Measurements from ENCODE around the gene NOP9. TPM values are rescaled to one million over a fixed set of nuclear protein-coding genes. Genes with fewer than 3 reads are reported as not detected.
A peak's percentile ranks its signal among the peaks of the same experiment; 100 is the strongest.
"Not testable (repeated sequence)": the region's sequence is repeated elsewhere in the genome, so short reads cannot be mapped to it uniquely, and the experiment has no call there.

Gene NOP9
- total RNA-seq, 1 donor from 2014 or later, result 23.2 TPM

DNA sequence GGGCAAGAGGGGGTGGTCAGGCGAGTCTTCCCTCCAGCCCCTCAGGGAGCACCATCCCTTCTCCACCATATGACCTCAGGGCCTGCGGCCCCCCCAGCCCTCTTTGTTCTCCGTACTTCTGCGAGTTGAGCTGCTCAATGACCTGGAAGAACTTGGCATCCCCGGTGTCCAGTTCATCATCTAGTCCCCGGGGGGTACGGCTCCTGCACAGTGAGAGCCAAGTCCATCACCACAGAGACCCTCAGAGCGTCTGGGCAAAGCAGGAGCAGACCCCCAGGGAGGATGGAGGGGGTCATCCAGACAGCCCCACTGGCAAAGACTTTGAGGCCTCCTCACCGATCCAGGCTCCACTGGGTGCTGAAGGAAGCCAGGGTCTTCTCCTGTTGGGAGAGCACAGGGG lies 26.3 kb downstream of the NOP9 start:
- Histone ChIP-seq H3K36me3 (ENCODE audit: control insufficient read depth, insufficient read depth, low read length) (no peaks in the 10 kb centered on the region), H3K27me3 (ENCODE audit: control insufficient read depth, insufficient read depth, low read length) (no peaks in the 10 kb centered on the region), H3K4me3 (ENCODE audit: low read depth, low read length) (no peak overlapping the region)
- no peak for TF ChIP-seq CTCF (IDR thresholded peaks at IDR 0.05; ENCODE audit: insufficient read depth, low read length, severe bottlenecking)
- no peak for FAIRE-seq
- no peak for DNase-seq (ENCODE audit: low read depth)

GRCh38 chr14:24327303-24327702 lies 27.7 kb downstream of the NOP9 start:
- no peak for TF ChIP-seq CTCF (IDR thresholded peaks at IDR 0.05; ENCODE audit: insufficient read depth, low read length, severe bottlenecking)

DNA sequence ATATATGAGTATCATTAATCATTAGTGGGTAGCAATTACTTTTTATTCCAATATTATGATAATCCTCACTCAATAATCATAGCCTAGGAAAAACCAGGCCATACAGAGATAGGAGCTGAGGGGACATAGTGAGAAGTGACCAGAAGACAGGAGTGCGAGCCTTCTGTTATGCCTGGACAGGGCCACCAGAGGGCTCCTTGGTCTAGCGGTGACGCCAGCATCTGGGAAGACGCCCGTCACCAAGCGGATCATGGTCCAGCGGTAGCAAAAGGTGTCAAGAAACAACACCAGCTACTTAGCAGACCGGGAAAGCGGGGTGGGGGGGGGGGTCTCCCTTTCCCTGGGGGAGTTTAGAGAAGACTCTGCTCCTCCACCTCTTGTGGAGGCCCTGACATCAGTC lies 28.3 kb downstream of the NOP9 start:
- H3K36me3 ChIP-seq (ENCODE audit: control insufficient read depth, insufficient read depth, low read length); H3K4me3 ChIP-seq (ENCODE audit: low read depth, low read length); H3K27me3 ChIP-seq (ENCODE audit: control insufficient read depth, insufficient read depth, low read length); DNase-seq (ENCODE audit: low read depth); FAIRE-seq: not testable (repeated sequence)
- TF ChIP-seq CTCF (IDR thresholded peaks at IDR 0.05; ENCODE audit: insufficient read depth, low read length, severe bottlenecking), result peak; percentile 44

More at GRCh38 chr14:24327303-24327702, 27.7 kb downstream of the NOP9 start:
- Histone ChIP-seq H3K27me3 (ENCODE audit: control insufficient read depth, insufficient read depth, low read length) (no peaks in the 10 kb centered on the region), H3K36me3 (ENCODE audit: control insufficient read depth, insufficient read depth, low read length) (no peaks in the 10 kb centered on the region), H3K4me3 (ENCODE audit: low read depth, low read length) (no peak overlapping the region)
- no peak for DNase-seq (ENCODE audit: low read depth)
- no peak for FAIRE-seq

- H3K36me3 ChIP-seq (ENCODE audit: control insufficient read depth, insufficient read depth, low read length), result no peaks in the 10 kb centered on the region
- H3K4me3 ChIP-seq (ENCODE audit: low read depth, low read length), result no peak overlapping the region
- no peak for DNase-seq (ENCODE audit: low read depth)
- H3K27me3 ChIP-seq (ENCODE audit: control insufficient read depth, insufficient read depth, low read length), result no peaks in the 10 kb centered on the region
- no peak for FAIRE-seq
- no peak for TF ChIP-seq CTCF (IDR thresholded peaks at IDR 0.05; ENCODE audit: insufficient read depth, low read length, severe bottlenecking)
These were observed 29.5 kb downstream of the NOP9 start for GRCh38 chr14:24329073-24329663.

DNA sequence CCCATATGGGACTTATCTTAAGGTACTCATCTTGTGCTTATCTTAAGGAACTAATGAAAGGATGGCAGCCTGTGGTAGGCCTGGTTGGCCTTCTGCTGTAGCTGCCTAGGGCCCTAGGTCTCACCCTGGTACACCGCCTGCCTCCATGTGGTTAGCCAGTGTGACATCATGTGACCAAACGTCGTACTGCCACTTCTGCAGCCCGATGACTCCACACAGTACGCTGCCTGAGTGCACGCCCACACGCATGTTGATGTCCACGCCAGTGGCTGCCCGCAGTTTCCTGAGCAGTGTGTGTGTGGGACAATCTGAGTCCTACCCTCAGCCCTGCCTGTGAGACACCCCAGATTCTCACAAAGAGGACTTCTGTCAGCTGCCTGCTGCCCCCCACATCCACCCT lies 30.1 kb downstream of the NOP9 start:
- no peak for TF ChIP-seq CTCF (IDR thresholded peaks at IDR 0.05; ENCODE audit: insufficient read depth, low read length, severe bottlenecking)
- DNase-seq (ENCODE audit: low read depth), result no peak
- Histone ChIP-seq H3K36me3 (ENCODE audit: control insufficient read depth, insufficient read depth, low read length) (no peaks in the 10 kb centered on the region), H3K27me3 (ENCODE audit: control insufficient read depth, insufficient read depth, low read length) (no peaks in the 10 kb centered on the region), H3K4me3 (ENCODE audit: low read depth, low read length) (no peak overlapping the region)
- no peak for FAIRE-seq
